Ovary (tissue), 3 donors: ENCODE results near the gene KIF6.

Experiments used
- POLR2A ChIP-seq: fragments of 450-650 bp; IDR thresholded peaks from one replicate; pipeline ENCODE4 v1.6.1; 2017; ENCODE audit warnings: antibody characterized with exemption, mild to moderate bottlenecking, moderate library complexity
- TF ChIP-seq, protein P1 (sequence below), 3 donors: fragments of 450-650 bp in 2 of 3; fragments of 200-600 bp in 1 of 3; IDR thresholded peaks; one replicate each; pipeline versions ENCODE4 v1.5.1 to v1.8.0; 2016 to 2022; ENCODE audit warnings: antibody characterized with exemption in 3 of 3, mild to moderate bottlenecking in 1 of 3
- donor health status: DM: no; HTN: no; CAD: no.

DNA sequence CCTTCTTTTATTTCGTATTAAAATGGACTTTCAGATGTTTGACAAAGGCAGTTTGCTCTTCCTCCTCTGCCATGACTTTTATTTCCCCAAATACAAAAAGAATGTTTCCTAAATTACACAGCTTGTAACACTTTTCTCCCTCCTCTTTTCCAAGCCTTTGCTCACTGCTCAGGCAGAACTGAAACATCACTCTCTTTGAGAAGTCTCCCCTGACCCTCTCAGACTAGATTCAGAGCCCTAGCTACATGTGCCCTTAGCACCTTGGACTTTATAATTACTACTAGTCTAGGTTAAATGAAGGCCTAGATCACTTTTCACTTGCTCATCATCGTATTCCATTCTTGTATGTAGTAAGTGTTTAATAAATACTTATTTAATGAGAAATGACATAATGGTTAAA is 8.5 kb upstream of the KIF6 start:
- TF ChIP-seq, protein P1, sequence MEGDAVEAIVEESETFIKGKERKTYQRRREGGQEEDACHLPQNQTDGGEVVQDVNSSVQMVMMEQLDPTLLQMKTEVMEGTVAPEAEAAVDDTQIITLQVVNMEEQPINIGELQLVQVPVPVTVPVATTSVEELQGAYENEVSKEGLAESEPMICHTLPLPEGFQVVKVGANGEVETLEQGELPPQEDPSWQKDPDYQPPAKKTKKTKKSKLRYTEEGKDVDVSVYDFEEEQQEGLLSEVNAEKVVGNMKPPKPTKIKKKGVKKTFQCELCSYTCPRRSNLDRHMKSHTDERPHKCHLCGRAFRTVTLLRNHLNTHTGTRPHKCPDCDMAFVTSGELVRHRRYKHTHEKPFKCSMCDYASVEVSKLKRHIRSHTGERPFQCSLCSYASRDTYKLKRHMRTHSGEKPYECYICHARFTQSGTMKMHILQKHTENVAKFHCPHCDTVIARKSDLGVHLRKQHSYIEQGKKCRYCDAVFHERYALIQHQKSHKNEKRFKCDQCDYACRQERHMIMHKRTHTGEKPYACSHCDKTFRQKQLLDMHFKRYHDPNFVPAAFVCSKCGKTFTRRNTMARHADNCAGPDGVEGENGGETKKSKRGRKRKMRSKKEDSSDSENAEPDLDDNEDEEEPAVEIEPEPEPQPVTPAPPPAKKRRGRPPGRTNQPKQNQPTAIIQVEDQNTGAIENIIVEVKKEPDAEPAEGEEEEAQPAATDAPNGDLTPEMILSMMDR (IDR thresholded peaks at IDR 0.05): no peak
- no peak for TF ChIP-seq POLR2A
